ENCODE data around the gene SLC17A9.

- no peak for TF ChIP-seq ZFX (IDR thresholded peaks at IDR 0.05)
- TF ChIP-seq, protein P1, sequence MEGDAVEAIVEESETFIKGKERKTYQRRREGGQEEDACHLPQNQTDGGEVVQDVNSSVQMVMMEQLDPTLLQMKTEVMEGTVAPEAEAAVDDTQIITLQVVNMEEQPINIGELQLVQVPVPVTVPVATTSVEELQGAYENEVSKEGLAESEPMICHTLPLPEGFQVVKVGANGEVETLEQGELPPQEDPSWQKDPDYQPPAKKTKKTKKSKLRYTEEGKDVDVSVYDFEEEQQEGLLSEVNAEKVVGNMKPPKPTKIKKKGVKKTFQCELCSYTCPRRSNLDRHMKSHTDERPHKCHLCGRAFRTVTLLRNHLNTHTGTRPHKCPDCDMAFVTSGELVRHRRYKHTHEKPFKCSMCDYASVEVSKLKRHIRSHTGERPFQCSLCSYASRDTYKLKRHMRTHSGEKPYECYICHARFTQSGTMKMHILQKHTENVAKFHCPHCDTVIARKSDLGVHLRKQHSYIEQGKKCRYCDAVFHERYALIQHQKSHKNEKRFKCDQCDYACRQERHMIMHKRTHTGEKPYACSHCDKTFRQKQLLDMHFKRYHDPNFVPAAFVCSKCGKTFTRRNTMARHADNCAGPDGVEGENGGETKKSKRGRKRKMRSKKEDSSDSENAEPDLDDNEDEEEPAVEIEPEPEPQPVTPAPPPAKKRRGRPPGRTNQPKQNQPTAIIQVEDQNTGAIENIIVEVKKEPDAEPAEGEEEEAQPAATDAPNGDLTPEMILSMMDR (conservative IDR thresholded peaks at IDR 0.05): no peak
Measured at GRCh38 chr20:62964700-62965099, 12.2 kb downstream of the SLC17A9 start.

Data from C4-2B (cell line).